ENCODE data around the gene GHR. TPM values are rescaled to one million over a fixed set of nuclear protein-coding genes. Genes with fewer than 3 reads are reported as not detected.

The GHR gene
- total and polyA plus RNA-seq, 2 of the 8 experiments (the other 6 are each of a cell fraction or from before 2014, with no cell fraction given): 0.15 to 0.19 TPM

GRCh38 chr5:42390115-42390514 lies 33.1 kb upstream of the GHR start (continued):
- no peak for TF ChIP-seq ATF2 (IDR thresholded peaks at IDR 0.05; ENCODE audit: low read length)
- TF ChIP-seq CTBP2 (IDR thresholded peaks at IDR 0.05; ENCODE audit: borderline replicate concordance, insufficient read depth, insufficient read length, low read length): no peak
- TF ChIP-seq POLR2A (IDR thresholded peaks at IDR 0.05; ENCODE audit: control extremely low read depth in 1 of 2, low read depth in 2 of 2, low read length in 2 of 2): no peak
- TF ChIP-seq POLR2AphosphoS5 (IDR thresholded peaks at IDR 0.05; ENCODE audit: low read depth, low read length): no peak
- no peak for TF ChIP-seq TAF7 (optimal IDR thresholded peaks at IDR 0.05; ENCODE audit: borderline replicate concordance, low read depth, low read length)
- TF ChIP-seq GTF2F1 (IDR thresholded peaks at IDR 0.05; ENCODE audit: borderline replicate concordance, low read depth, low read length): no peak
- TF ChIP-seq SIRT6 (IDR thresholded peaks at IDR 0.05; ENCODE audit: low read length): no peak
- no peak for TF ChIP-seq HDAC2 (IDR thresholded peaks at IDR 0.05; ENCODE audit: borderline replicate concordance in 1 of 2, low read depth in 2 of 2, low read length in 2 of 2)
- TF ChIP-seq CHD2 (IDR thresholded peaks at IDR 0.05; ENCODE audit: low read length): no peak

All from H1 (cell line).